HG03060 (cell line): ENCODE data around the gene PELI2.

Experiments
- ATAC-seq: cut with Tn5 transposase; IDR thresholded peaks from one replicate; pipeline ENCODE4 v1.9.1; 2021; ENCODE audit warnings: low read depth, moderate number of reproducible peaks; ENCODE audit not compliant: unreplicated experiment

Gene PELI2

DNA sequence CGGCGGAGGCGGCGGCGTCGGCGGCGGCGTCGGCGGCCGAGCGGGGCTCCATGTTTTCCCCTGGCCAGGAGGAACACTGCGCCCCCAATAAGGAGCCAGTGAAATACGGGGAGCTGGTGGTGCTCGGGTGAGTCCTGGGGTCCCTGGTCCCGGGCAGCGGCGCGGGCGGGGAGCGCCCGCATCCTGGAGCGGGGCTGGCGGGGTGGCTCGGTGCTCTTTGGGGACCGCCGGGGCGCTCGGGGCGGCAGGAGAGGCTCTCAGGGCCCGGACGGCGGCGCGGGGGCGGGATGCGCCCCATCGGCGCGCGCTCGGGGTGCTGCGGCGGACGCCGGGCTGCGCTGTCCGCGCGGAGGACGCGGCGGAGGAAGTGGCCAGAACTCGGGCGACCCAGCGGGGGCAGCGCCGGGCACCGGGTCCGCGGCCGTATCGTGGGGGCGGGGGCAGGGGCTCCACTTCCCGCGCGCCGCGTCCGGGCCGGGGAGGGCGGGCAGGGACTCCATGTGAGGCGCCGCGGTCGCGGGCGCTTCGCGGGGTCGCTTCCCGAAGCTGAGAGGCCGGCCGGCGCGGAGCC lies 485 bp downstream of the PELI2 start:
- ATAC-seq: no peak

DNA sequence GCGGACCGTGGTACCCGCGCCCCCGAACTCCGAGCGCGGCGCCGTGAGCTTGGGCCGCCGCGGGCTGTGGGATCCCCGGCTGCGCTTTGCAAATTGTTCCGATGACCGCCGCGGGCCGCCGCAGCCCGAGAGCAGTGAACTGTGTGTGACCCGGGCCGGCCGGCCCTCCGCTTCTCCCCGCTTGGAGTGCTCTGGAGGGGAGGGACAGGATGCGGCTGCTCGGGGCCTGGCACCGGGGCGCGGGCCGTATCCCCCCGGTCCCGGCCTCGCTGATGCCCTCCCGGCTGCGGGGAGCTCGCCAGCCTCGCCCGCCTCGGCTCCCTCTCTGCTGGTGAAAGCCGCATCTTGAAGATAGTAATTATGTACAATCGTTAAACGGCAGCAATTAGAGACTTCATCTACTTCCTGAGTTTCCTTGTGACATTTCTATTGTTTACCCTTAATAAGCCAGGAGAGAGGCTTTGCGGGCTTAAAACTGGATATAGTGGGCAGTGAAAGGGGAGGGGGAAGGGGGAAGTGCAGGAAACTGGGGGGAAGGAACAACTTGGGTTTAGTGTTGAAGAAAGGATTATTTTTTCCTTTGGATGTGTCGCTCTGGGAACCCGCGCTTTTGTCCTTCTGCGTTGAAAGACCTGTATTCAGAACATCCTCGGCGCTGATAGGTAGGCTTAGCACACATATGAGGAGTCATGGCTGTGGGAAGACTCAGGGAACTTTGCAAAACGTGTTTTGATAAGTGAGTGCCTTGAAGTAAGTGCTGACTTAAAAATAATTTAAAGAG lies 1.2 kb downstream of the PELI2 start:
- ATAC-seq: no peak

DNA sequence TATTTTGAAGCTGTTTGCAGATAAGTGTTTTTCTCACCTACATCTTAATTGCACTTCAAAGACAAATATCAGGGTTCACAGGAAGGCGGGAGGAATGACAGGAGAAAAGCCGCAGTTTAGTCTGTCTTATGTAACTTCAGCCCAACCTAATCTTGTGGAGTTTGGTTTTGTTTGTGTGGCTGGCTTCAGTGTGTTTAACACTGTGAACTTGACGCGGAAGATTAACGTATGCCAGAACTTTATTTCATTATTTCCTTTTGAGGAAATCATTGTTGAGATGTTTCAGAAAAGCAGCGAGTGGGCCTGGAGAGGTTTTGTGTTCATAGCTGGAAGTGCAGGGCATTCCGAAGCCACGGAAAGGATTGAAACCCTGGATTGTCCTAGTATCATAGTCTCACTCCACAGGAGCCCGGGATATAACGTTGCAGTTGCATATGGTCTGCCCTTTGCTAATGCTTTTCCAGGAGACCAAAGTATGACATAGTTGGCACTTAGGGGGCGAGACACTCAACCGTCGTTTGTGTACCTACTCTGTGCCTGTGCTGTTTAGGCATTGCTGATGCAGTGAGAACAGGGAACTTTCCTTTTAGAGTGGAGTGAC lies 2.0 kb downstream of the PELI2 start:
- ATAC-seq: no peak

DNA sequence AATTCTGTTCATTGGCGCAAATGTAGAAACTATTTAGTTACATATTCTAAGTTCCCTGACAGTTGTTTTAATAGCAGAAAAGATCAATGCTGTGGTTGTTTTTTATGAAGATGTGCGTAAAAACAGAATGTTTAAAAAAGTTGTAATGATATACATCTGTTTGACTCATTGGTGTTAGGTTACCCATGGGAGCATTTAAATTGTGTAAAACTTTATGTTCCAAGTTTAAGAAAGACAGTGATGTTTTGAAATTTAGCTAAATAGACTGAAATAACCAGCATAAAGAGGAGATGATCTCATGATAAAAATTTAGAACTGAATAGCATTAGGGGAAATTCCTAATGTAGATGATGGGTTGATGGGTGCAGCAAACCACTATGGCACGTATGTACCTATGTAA lies 3.6 kb downstream of the PELI2 start:
- no peak for ATAC-seq

DNA sequence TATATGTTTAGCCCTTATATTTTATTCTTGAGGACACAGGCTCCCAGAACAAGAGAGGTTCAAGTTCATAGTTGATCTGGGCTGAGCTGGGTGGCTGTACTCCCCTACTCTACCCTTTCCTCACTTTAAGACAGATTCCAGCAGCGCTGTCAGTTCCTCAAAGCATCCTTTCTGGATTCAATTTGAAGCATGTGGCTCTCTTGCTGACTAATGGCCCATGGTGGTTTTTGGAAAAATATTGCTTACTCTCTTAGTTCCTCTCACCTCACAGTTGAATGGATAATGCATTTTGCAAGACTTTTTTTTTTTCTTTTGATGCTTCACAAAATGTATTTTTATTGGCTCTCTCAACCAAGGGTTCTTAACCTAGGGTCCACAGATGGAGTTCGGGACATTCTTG lies 4.1 kb downstream of the PELI2 start:
- ATAC-seq: no peak

DNA sequence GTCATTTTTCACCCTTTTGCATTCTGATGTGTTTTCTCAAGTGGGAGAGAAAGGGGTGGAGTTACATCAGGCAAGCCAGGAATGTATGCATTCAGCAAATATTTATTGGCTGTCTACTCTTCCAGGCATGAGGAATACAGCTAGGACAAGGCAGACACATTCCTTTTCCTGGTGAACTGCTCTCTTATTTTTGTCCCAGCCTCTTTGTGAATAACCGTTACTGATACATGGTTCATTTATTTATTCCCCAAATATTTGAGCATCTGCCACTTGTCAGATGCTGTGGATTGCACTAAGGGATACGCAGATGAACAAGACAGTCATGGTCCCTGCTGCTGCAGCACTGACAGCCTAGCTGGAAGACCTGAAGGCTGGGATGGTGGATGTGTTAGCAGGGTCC lies 6.1 kb downstream of the PELI2 start:
- no peak for ATAC-seq

DNA sequence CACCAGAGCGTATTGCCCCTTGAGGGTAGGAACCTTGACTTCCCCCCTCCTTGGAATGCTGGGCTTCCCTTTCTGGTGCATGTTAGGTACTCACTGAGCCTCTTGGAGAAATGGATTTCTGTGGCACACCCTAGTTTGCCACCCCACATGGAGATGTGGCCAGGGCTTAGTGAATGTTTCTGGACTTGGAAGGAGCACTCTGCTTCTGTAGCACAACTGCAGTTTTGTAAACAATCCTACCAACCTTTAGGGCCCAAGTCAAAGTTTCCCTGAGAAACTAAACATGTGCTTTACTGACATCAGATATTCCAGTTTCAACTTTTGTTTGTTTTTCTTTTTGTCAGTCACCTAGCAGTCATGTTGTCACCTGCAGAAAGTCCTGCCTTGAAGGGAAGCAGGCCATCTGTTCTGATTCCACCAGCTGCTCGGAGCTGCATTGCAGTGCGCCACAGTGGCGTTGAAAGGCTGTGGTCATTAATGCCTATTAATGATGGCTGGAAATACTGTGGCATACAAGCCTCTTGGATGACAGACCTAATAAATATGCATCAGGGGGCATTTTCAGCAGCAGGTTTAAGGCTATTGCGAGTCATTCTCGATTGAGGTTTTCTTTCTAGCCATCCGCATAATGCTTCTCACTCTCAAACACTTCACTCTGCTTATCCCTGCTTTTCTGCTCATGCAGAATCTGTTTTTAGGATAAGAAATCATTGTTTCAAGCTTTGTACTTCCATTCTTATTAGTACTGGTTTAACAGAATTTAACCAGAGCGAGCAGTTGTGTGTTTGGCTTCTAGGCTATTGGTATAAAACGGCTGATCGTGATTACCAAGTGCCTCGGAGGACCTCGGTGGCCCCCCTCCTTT lies 7.8 kb downstream of the PELI2 start:
- no peak for ATAC-seq

DNA sequence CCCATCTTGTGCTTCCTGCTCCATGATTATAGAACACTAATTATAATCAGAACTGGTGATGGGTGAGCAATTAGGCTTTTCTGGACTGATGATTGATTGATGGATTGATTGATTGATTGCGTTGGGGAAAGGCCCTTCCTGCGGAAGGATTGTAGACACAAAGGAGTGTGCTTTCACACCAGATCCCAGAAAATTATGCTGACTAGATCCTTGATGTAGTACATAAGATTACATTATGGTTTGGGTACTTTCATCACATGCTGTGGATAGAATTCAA lies 8.4 kb downstream of the PELI2 start:
- no peak for ATAC-seq

DNA sequence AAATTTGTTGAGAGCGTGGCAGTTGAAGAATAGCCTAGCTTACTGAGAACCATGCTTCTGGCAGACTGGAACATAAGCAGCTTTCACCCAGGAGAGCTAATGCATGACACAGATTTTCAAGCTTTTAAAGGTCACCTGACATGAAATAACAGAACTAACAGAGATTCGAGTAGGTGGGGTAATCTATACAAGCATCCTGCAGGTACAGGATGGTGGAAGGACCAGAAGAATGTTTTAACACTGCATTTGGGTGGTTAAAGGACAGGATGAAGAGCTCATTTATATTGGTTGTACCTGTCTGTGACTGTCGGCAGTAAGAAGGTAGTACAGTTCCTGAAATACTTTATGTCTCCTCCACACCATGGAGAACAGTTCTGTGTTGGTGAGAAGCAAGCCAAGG lies 8.9 kb downstream of the PELI2 start:
- no peak for ATAC-seq

DNA sequence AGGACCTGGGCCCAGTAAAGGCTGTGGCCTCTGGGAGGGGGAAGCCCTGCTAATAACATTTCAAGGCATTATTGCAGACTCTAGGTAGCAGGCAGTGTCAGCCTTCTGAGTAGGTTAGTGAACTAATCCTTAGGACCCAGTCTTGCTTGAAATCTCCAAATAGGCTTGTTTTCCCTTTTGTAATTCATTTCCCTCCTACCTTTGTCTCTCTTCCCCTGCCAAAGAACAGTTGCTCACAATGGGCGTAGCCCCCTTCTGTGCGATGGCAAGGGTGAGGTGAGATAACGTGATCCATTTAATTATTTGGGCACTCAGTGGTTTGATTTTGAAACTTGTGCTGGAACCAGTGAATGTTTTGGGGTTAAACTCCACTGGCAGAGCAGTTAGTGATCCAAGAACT lies 10.9 kb downstream of the PELI2 start:
- ATAC-seq: no peak

DNA sequence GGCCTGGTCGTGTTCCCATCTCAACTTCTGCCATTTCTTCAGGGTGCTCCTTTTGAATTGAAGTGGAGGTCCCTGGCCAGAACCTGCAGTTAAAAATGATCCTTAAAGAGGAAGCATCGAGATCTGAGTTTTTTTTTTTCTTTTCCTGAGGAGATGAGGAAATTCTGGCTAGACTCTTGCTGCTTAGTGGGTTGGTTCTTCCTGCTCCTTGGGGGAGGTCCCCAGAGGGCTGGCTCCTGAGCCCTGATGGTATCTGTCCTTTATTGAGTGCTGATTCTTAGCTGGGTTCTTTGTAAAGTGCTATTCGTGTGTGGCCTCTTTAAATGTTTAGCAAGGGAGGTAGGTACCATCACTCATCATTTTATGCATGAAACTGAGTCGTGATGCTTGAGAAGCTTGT lies 11.7 kb downstream of the PELI2 start:
- ATAC-seq: no peak

DNA sequence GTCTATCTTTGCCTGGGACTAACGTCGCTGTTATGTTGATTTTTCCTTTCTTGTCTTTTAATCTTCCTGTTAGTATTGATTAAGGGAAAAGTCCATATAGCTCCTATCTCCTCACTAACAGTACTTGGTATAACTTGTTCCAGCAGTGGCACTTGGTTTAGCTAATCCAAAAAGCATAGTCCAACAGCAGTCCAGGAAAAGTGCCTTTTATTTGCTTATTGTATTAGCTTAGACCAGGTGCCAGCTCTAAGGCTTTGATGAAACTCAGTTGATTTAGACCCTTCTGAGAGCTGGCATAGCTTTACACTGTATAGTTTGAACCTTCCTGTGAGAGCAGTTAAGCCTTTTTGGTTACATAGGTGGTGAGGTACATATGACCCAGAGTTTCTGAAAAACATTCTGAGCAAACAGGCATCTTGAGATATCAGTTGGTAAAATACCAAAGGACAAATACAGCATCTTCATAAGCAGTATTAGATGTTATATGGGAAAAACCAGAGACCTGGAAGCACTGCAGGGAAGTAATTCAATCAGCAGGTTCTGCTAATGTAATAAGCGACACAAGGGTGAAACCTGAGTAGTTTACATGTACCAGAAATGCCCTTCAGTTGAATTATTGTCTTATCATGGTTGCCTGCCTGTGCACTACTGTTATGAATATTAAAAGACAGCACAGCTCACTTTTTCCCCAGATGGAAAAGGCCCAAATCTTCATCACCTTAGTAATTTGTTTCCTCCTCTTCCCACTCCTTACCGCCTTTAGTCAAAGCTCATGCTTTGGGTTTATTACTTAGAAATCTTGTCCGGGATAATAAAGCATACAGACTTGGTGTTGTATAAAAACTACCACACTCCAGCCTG lies 13.0 kb downstream of the PELI2 start:
- ATAC-seq: no peak

DNA sequence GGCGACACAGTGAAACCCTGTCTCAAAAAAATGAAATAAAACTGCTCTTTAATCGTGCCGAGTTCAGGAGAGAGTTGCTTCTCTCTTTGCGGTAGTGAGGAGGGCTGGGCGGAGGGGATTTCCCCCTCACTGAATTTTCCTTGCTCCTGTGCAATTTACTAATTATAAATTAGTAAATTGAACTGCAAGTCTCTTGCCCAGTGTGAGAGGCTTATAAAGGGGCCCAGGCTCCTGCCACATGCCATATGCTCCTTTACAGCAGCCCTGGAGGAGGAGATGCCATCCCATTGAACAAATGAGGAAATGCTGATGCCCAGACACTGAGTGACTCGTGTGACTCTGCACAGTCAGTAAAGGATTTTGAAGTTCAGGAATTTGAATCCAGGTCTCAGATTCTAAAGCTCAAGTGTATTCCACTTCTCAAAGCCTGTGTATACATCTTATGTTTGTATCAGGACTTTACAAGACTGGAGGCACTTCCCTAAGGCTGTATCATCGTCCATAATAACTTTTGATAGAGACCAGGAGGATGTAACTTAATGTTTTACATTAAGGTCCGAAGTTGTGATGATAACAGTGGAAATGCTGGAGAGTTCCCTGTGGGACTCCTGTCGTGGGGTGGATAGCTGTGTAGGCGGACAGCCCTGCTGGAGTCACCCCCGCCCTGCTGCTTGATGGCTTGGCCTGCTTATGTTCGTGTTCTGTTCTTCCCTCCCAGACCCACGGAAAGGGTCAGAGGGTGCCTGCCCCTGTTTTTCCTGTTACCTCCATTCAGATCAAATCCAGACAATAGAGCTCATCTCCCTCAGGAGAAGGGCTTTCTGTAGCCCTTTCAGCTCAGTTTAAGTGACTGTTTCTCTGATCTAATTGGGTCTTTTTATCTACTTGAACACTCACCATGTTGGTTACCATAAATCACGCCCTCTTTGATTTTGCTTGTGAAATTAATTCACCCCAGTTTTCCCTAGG lies 13.9 kb downstream of the PELI2 start:
- ATAC-seq: no peak

DNA sequence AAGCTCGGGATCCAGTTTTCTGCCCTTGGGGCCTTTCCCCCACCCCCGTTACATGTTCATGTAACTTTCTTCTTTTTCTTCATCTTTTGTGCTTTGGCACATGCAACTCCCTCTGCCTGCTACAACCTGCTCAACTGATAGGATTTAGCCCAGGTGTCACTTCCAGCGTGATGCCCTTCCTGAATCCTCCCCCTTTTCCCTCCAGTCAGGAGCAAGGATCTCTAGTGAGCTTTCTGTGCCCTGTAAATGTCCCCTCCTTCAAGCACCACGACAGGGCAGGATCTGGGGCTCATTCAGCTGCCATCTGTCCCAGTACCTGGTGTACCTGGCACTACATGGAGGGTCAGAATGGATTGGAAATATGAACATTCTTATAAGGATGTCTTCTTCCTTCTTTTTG lies 15.3 kb downstream of the PELI2 start:
- no peak for ATAC-seq

DNA sequence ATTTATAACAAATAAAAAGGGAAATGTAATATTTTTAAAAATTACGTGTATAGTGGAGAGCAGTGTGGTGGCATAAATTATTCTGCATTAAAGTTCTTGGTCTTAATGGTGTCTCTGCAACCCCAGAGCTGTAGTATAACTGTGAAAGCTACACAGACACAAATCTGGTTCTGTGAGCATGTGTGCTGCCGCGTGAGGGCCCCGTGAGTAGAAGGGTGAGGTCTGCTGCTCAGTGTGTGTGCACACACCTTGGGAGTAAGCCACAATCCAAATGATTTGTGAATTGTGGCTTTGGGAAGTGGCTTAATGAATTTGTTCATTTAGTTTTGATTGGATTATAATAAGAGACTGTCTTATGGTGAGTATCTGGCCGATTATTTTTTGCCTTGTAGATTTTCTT lies 16.8 kb downstream of the PELI2 start:
- no peak for ATAC-seq

DNA sequence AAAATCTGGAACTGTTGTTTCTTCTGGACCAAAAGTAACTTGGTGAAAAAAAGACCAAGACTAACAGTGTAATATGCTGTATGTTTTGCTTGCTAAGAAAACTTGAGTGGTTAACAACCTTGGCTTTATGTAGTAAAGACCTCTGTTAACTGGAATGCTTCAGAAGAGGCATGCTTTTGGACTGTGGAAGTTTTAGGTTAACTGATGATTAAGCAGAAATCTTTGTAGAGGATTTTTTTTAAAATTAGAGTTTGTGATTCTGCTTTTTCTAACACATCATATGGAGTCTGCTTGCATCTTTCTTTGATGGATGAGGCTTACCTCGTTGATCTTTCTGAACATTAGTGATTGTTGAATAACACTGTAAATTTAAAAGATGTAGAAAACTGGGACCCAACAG lies 17.5 kb downstream of the PELI2 start:
- no peak for ATAC-seq

DNA sequence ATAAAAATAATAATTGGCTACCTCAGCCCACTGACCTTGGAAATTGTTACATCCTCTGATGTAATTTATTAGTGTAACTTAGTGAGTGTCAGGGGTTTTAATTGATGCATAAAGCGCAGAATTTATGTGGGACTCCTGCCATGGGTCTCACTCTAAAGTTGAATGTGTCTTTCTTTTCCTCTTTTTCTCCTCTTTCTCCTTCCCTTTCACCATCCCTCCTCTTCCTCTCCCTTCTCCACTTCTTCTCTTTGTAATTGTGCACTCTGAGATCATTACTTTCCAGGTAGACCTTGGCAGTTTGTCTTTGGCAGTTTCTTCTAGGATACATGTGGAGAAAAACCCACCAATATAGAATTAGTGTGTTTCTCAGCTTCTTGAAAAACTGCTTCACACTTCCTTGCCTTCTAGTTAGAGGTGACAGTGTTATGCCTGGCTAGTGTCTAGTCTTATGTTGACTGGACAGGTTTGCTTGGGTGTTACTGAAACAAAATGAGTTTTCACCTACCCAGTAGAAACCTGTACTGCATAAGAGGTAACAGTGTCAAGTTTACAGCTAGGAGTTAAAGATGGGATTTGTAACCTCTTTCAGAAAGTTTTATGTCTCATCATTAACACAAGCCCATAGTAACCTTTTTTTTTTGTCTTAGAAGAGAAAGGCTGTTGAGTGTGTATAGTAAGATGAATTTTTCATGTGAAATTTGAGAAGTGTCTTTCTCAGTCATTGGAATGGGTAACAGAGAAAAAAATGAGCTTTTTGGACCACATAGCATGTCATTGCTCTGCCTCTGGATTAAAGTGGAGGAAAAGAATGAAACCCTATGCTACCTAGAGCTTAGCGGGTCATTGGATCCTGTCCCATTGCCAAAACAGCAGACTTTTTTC lies 18.6 kb downstream of the PELI2 start:
- no peak for ATAC-seq

DNA sequence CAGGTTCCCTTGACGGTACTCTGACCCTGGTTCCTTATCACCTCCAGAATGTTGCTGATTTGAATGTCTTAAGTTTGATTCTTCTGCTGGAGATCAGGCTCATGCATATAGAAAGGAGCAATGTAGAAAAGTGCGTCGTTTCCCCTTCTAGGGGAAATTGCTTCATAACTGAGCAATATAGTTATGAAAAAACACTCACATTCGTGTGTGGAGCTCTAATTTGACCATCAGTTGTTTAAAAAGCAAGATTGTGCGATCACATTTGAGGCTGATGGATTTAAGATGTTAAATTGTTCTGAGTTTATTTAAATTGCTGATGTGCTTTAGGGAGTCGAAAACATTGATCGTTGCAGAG lies 19.2 kb downstream of the PELI2 start:
- ATAC-seq: no peak

DNA sequence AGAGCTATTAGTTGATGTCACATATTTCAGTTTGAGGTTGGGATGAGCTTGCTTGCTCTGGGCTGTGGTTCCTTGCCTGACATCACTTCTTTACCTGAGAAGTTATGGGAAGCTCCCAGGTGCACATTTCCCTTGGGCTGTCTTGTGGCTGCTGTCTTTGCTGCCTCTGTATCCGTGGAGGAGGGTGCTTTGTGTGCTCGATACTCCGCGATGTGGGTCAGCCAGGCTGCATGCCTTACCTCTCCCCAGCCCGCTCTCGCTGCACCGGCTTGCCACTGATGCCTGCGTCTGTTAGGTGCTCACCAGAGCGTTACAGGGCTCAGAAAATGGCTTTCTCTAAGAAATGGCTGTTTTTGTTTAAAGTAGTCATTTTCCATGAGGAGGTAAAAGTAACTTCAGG lies 19.6 kb downstream of the PELI2 start:
- ATAC-seq: no peak
